Smooth muscle cell (in vitro differentiated cells): ENCODE results near the gene HOXB9. TPM values are rescaled to one million over a fixed set of nuclear protein-coding genes. Genes with fewer than 3 reads are reported as not detected.

Source experiments
- DNase-seq: peaks from one replicate; lab custom pipeline; 2025; ENCODE audit not compliant: unreplicated experiment; lab: John Stamatoyannopoulos, UW
- H2AFZ ChIP-seq: fragments of 200-600 bp; sonication (generic); 2 replicates; pipeline ENCODE4 v1.6.0; 2016; ENCODE audit warnings: antibody characterized with exemption, low read depth, mild to moderate bottlenecking
- H3F3A ChIP-seq: fragments of 200-600 bp; sonication (generic); 2 replicates; pipeline ENCODE4 v1.6.0; 2017; ENCODE audit warnings: antibody characterized with exemption, low read depth
- H3K27ac ChIP-seq: fragments of 200-600 bp; sonication (generic); 2 replicates; pipeline ENCODE4 v1.5.1; 2016; ENCODE audit warnings: low read depth, mild to moderate bottlenecking
- H3K27me3 ChIP-seq: fragments of 200-600 bp; sonication (generic); 2 replicates; pipeline ENCODE4 v1.6.1; 2016; ENCODE audit warnings: low read depth, mild to moderate bottlenecking
- H3K36me3 ChIP-seq: fragments of 200-600 bp; sonication (generic); 2 replicates; pipeline ENCODE4 v1.5.1; 2016; ENCODE audit warnings: low read depth
- H3K4me1 ChIP-seq: fragments of 200-600 bp; sonication (generic); 2 replicates; pipeline ENCODE4 v1.5.1; 2016; ENCODE audit warnings: low read depth
- H3K4me2 ChIP-seq: fragments of 200-600 bp; sonication (generic); 2 replicates; pipeline ENCODE4 v1.6.0; 2016; ENCODE audit warnings: mild to moderate bottlenecking
- H3K4me3 ChIP-seq: fragments of 200-600 bp; sonication (generic); 2 replicates; pipeline ENCODE4 v1.5.1; 2016; ENCODE audit warnings: mild to moderate bottlenecking
- H3K79me2 ChIP-seq: fragments of 200-600 bp; sonication (generic); 2 replicates; pipeline ENCODE4 v1.6.0; 2016; ENCODE audit warnings: low read depth, mild to moderate bottlenecking
- H3K9ac ChIP-seq: fragments of 200-600 bp; sonication (generic); 2 replicates; pipeline ENCODE4 v1.6.0; 2016; ENCODE audit warnings: low read depth
- H3K9me3 ChIP-seq: fragments of 200-600 bp; sonication (generic); replicated peaks from 2 replicates; pipeline ENCODE4 v1.5.1; 2016; ENCODE audit warnings: low read depth
- H4K20me1 ChIP-seq: fragments of 200-600 bp; sonication (generic); 2 replicates; pipeline ENCODE4 v1.6.0; 2016; ENCODE audit warnings: low read depth
- CTCF ChIP-seq: fragments of 200-600 bp; sonication (generic); IDR thresholded peaks from 2 replicates; pipeline ENCODE4 v1.5.1; 2017; ENCODE audit warnings: borderline replicate concordance, mild to moderate bottlenecking, antibody characterized with exemption; ENCODE audit not compliant: insufficient read depth, poor library complexity, severe bottlenecking
- WGBS: methylation state at CpG from one replicate; pipeline ENCODE4 v1.1.7; 2016; ENCODE audit warnings: low lambda C conversion rate; 5-methylcytosine and 5-hydroxymethylcytosine counted together
- polyA plus RNA-seq: library from polyadenylated mRNA; unstranded; fragments of >200 nt; fragmentation: Nextera tagmentation; extraction: Ambion mirVana; gene quantifications from 2 replicates; pipeline ENCODE4 v1.2.1, GENCODE V29; 2016
- total RNA-seq: library from RNA; depleted of rRNA; stranded (reverse); fragments of >200 nt; gene quantifications from 2 replicates; pipeline ENCODE4 v1.2.3, GENCODE V29; 2014

Gene HOXB9
- total and polyA plus RNA-seq, 2 experiments from 2014 or later = 13.8 to 24.3 TPM

- Histone ChIP-seq H3F3A (peaks cover 30% of the 10 kb centered on the region), H4K20me1 (peaks cover 28% of the 10 kb centered on the region), H3K36me3 (no peaks in the 10 kb centered on the region), H2AFZ (no peak overlapping the region), H3K79me2 (peaks cover 13% of the 10 kb centered on the region), H3K27ac (no peak overlapping the region), H3K4me3 (peak overlapping the region; percentile 38), H3K4me1 (no peaks in the 10 kb centered on the region), H3K27me3 (peaks cover 55% of the 10 kb centered on the region), H3K9ac (no peak overlapping the region), H3K4me2 (peak overlapping the region; percentile 84), H3K9me3 (no peaks in the 10 kb centered on the region)
- no peak for DNase-seq
- TF ChIP-seq CTCF = no peak
- 45% methylated on average over 35 of the region's 35 CpGs for WGBS
These were observed 7.1 kb upstream of the HOXB9 start for GRCh38 chr17:48633266-48633677.

GRCh38 chr17:48632579-48633265 lies 6.6 kb upstream of the HOXB9 start:
- Histone ChIP-seq H3F3A (peaks cover 30% of the 10 kb centered on the region), H4K20me1 (peaks cover 28% of the 10 kb centered on the region), H2AFZ (no peak overlapping the region), H3K9ac (no peak overlapping the region), H3K27ac (no peak overlapping the region), H3K36me3 (no peaks in the 10 kb centered on the region), H3K4me3 (no peak overlapping the region), H3K4me1 (no peaks in the 10 kb centered on the region), H3K4me2 (peak overlapping the region; percentile 84), H3K9me3 (no peaks in the 10 kb centered on the region), H3K79me2 (peaks cover 13% of the 10 kb centered on the region), H3K27me3 (peaks cover 60% of the 10 kb centered on the region)
- WGBS = 87% methylated on average over 7 of the region's 7 CpGs
- no peak for TF ChIP-seq CTCF
- DNase-seq = no peak

- H2AFZ ChIP-seq = no peak overlapping the region
- H3K79me2 ChIP-seq = peaks cover 13% of the 10 kb centered on the region
- peaks cover 22% of the 10 kb centered on the region for H4K20me1 ChIP-seq
- no peak for TF ChIP-seq CTCF
- H3K27ac ChIP-seq = no peak overlapping the region
- H3F3A ChIP-seq = peaks cover 22% of the 10 kb centered on the region
- no peak overlapping the region for H3K9ac ChIP-seq
- WGBS = 63% methylated on average over 7 of the region's 7 CpGs
- no peaks in the 10 kb centered on the region for H3K9me3 ChIP-seq
- no peak overlapping the region for H3K4me3 ChIP-seq
- H3K4me2 ChIP-seq = no peak overlapping the region
- H3K36me3 ChIP-seq = no peaks in the 10 kb centered on the region
- H3K4me1 ChIP-seq = no peaks in the 10 kb centered on the region
- no peak for DNase-seq
- H3K27me3 ChIP-seq = peaks cover 68% of the 10 kb centered on the region
These were observed 5.8 kb upstream of the HOXB9 start for GRCh38 chr17:48631693-48632578.
